HG03575 (cell line): Measurements from ENCODE around the gene SLC27A1.
"Not testable (repeated sequence)": the region's sequence is repeated elsewhere in the genome, so short reads cannot be mapped to it uniquely, and the experiment has no call there.

Experiments used
- ATAC-seq: cut with Tn5 transposase; IDR thresholded peaks from one replicate; pipeline ENCODE4 v1.9.1; 2021; ENCODE audit not compliant: unreplicated experiment, insufficient number of reproducible peaks, low FRiP score; ENCODE audit errors: extremely low read depth

SLC27A1 gene

GRCh38 chr19:17503240-17503639 lies 32.9 kb downstream of the SLC27A1 start:
- no peak for ATAC-seq

DNA sequence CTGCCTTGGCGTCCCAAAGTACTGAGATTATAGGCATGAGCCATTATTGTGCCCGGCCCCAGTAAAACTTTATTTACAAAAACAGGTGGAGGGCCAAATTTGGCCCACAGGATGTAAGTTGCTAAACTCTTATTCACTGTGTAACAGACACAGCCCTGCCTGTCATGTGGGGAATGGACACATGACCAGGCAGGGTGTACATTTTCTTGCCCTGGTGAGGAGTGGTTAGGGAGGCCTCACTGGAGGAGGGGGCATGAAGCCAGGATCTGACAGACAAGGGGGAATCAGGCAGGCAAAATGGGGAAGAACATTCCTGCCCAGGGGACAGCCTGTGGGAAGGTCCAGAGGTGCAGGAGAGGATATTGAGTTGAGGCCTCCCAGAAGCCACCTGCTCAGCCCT lies 33.7 kb downstream of the SLC27A1 start:
- no peak for ATAC-seq

DNA sequence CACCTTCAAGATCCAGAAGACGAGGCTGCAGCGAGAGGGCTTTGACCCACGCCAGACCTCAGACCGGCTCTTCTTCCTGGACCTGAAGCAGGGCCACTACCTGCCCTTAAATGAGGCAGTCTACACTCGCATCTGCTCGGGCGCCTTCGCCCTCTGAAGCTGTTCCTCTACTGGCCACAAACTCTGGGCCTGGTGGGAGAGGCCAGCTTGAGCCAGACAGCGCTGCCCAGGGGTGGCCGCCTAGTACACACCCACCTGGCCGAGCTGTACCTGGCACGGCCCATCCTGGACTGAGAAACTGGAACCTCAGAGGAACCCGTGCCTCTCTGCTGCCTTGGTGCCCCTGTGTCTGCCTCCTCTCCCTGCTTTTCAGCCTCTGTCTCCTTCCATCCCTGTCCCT lies 34.1 kb downstream of the SLC27A1 start:
- ATAC-seq: no peak

DNA sequence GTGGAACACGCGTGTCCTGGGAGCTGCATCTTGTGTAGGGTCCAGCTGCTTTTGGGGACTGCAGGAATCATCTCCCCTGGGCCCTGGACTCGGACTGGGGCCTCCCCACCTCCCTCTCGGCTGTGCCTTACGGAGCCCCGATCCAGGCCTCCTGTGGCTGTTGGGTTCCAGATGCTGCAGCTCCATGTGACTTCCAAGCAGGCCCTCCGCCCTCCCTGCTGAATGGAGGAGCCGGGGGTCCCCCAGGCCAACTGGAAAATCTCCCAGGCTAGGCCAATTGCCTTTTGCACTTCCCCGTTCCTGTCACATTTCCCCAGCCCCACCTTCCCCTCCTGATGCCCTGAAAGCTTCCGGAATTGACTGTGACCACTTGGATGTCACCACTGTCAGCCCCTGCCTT lies 34.9 kb downstream of the SLC27A1 start:
- ATAC-seq: no peak

DNA sequence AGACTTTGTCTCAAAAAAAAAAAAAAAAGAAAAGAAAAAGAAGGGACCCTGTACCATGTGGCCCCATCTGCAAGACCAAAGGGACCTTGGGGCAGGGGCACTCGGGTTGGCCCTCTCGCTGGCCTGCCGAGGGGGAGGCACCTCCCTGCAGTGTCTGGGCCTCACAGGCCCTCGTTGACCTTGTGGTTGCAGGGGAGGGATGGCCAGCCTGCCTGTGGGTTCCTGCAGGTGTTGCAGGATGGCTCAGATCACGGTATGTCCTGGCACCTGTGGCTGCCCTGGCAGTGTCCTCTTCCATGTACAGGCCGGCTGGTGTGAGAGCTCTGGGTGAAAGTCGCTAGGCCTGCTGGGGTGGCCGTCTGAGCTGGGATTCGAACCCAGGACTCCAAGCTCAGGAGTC lies 36.4 kb downstream of the SLC27A1 start:
- ATAC-seq: no peak

DNA sequence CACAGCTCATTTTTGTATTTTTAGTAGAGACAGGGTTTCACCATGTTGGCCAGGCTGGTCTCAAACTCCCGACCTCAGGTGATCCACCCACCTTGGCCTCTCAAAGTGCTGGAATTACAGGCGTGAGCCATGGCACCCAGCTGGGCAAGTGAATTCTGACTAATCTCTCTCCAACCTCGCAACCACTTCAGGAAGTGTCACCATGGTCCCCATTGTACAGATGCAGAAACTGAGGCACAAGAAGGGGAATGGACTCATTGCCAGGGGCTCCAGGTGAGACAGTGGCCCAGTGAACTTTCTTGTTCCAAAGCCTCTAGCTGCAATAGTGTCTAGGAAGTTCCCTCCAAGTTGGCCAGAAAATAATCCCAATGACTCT lies 38.2 kb downstream of the SLC27A1 start:
- not testable (repeated sequence) for ATAC-seq

GRCh38 chr19:17510220-17510993 lies 40.1 kb downstream of the SLC27A1 start:
- ATAC-seq: no peak

GRCh38 chr19:17511724-17512573 lies 41.6 kb downstream of the SLC27A1 start:
- no peak for ATAC-seq

- no peak for ATAC-seq
Measured at GRCh38 chr19:17512574-17512939, 42.2 kb downstream of the SLC27A1 start.

- no peak for ATAC-seq
Measured at GRCh38 chr19:17515408-17516149, 45.3 kb downstream of the SLC27A1 start.

DNA sequence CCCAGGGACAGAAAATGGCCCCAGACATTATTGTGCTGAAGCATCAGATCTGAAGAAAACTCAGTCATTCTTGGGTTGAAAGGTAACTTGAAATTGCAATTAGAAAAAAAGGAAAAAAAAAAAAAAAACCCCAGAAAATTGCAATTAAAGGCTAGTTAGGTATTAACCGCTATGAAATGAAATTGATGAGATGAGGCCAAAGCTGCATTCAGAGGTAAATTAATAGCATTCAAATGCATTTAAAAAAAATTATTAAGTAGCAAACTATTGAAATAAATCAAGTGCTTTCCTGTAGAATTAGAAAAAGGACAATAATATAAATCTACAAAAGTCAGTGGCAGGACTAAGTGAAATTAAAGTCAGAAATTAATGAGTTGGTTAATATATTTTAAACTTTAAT lies 47.6 kb downstream of the SLC27A1 start:
- no peak for ATAC-seq

DNA sequence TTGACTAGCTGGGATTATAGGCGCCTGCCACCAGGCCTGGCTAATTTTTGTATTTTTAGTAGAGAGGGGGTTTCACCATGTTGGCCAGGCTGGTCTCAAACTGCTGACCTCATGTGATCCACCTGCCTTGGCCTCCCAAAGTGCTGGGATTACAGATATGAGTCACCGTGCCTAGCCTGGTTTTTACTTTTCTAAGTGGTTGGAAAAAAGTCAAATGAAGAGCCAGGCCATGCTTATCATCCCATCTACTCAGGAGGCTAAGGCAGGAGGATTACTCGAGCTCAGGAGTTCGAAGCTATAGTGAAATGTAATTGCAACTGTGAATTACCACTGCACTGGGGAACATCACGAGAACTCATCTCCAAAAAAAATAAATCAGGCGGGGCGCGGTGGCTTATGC lies 48.3 kb downstream of the SLC27A1 start:
- ATAC-seq: not testable (repeated sequence)

GRCh38 chr19:17519967-17520366 lies 49.6 kb downstream of the SLC27A1 start:
- ATAC-seq: no peak

- ATAC-seq: no peak
Measured at GRCh38 chr19:17520865-17521264, 50.5 kb downstream of the SLC27A1 start.

GRCh38 chr19:17522988-17523872 lies 52.9 kb downstream of the SLC27A1 start:
- peak; percentile 52 for ATAC-seq

GRCh38 chr19:17524651-17525050 lies 54.3 kb downstream of the SLC27A1 start:
- no peak for ATAC-seq

- no peak for ATAC-seq
Measured at GRCh38 chr19:17525141-17525540, 54.8 kb downstream of the SLC27A1 start.

- ATAC-seq: no peak
Measured at GRCh38 chr19:17526922-17527321, 56.6 kb downstream of the SLC27A1 start.

DNA sequence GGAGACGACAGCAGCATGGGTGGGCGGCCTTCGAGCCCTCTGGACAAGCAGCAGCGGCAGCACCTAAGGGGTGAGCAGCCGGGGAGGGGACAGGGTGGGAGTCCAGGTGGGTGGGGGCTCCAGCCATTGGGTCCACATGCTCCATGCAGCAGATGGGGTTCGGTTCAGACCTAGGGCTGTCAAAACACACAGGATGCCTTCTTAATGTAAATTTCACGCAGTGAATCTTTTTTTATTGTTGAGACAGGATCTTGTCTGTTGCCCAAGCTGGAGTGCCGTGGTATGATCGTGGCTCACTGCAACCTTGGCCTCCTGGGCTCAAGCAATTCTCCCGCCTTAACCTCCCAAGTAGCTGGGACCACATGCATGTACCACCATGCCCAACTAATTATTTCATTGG lies 57.0 kb downstream of the SLC27A1 start:
- no peak for ATAC-seq
